WERI-Rb-1 (cell line): ENCODE results near the gene CYP1A2.

Experiments
- DNase-seq: peaks from one replicate; pipeline ENCODE4 v3.0.0-alpha.2; 2020
- H3K27ac ChIP-seq: fragments of 250-450 bp; sonication (Bioruptor Pico); 2 replicates; pipeline ENCODE4 v1.5.1; 2020; ENCODE audit warnings: mild to moderate bottlenecking, moderate library complexity
- H3K27me3 ChIP-seq: fragments of 250-450 bp; sonication (Bioruptor Pico); 2 replicates; pipeline ENCODE4 v1.5.1; 2021; ENCODE audit warnings: mild to moderate bottlenecking, low read depth, moderate library complexity; ENCODE audit not compliant: insufficient read depth, severe bottlenecking
- H3K36me3 ChIP-seq: fragments of 250-450 bp; sonication (Bioruptor Pico); 2 replicates; pipeline ENCODE4 v1.5.1; 2020; ENCODE audit warnings: mild to moderate bottlenecking, moderate library complexity
- H3K4me3 ChIP-seq: 2 replicates; pipeline ENCODE4 v1.5.1; 2011; ENCODE audit warnings: low read depth, mild to moderate bottlenecking, control low read depth, low read length
- H3K9me3 ChIP-seq: fragments of 250-450 bp; sonication (Bioruptor Pico); 2 replicates; pipeline ENCODE4 v1.5.1; 2021; ENCODE audit warnings: mild to moderate bottlenecking, moderate library complexity; ENCODE audit not compliant: severe bottlenecking
- CTCF ChIP-seq: IDR thresholded peaks from 2 replicates; pipeline ENCODE4 v1.5.1; 2011; ENCODE audit warnings: low read depth, mild to moderate bottlenecking, control low read depth, inconsistent platforms, low read length

Gene CYP1A2

GRCh38 chr15:74746389-74746788 lies 2.3 kb upstream of the CYP1A2 start:
- Histone ChIP-seq H3K27ac (no peak overlapping the region), H3K4me3 (no peak overlapping the region), H3K36me3 (no peaks in the 10 kb centered on the region), H3K9me3 (peaks cover 9% of the 10 kb centered on the region), H3K27me3 (no peaks in the 10 kb centered on the region)
- TF ChIP-seq CTCF: no peak
- DNase-seq: no peak

- no peaks in the 10 kb centered on the region for H3K9me3 ChIP-seq
- H3K36me3 ChIP-seq: no peaks in the 10 kb centered on the region
- H3K27me3 ChIP-seq: no peaks in the 10 kb centered on the region
- H3K4me3 ChIP-seq: no peak overlapping the region
- DNase-seq: no peak
- no peak for TF ChIP-seq CTCF
- no peak overlapping the region for H3K27ac ChIP-seq
Measured at GRCh38 chr15:74749832-74750231, 1.2 kb downstream of the CYP1A2 start.

- no peaks in the 10 kb centered on the region for H3K27me3 ChIP-seq
- H3K27ac ChIP-seq: no peak overlapping the region
- no peak for DNase-seq
- no peaks in the 10 kb centered on the region for H3K9me3 ChIP-seq
- H3K4me3 ChIP-seq: no peak overlapping the region
- TF ChIP-seq CTCF: no peak
- H3K36me3 ChIP-seq: no peaks in the 10 kb centered on the region
Measured at GRCh38 chr15:74750751-74751150, 2.1 kb downstream of the CYP1A2 start.

- TF ChIP-seq CTCF: no peak
- H3K36me3 ChIP-seq: no peaks in the 10 kb centered on the region
- no peak overlapping the region for H3K27ac ChIP-seq
- no peak overlapping the region for H3K4me3 ChIP-seq
- no peaks in the 10 kb centered on the region for H3K9me3 ChIP-seq
- no peaks in the 10 kb centered on the region for H3K27me3 ChIP-seq
- no peak for DNase-seq
Measured at GRCh38 chr15:74752011-74752410, 3.4 kb downstream of the CYP1A2 start.

GRCh38 chr15:74752531-74752930 lies 3.9 kb downstream of the CYP1A2 start:
- no peak overlapping the region for H3K27ac ChIP-seq
- no peak for TF ChIP-seq CTCF
- DNase-seq: no peak

GRCh38 chr15:74754593-74755215 lies 6.1 kb downstream of the CYP1A2 start:
- H3K27me3 ChIP-seq: no peaks in the 10 kb centered on the region
- no peak for DNase-seq
- no peak for TF ChIP-seq CTCF
- no peak overlapping the region for H3K4me3 ChIP-seq
- H3K9me3 ChIP-seq: no peaks in the 10 kb centered on the region
- H3K36me3 ChIP-seq: no peaks in the 10 kb centered on the region
- no peak overlapping the region for H3K27ac ChIP-seq

More at GRCh38 chr15:74752531-74752930, 3.9 kb downstream of the CYP1A2 start:
- no peaks in the 10 kb centered on the region for H3K9me3 ChIP-seq
- H3K27me3 ChIP-seq: no peaks in the 10 kb centered on the region
- no peaks in the 10 kb centered on the region for H3K36me3 ChIP-seq
- H3K4me3 ChIP-seq: no peak overlapping the region
